NCI-H1694 (cell line): ENCODE results near the gene XG.
"Not testable (repeated sequence)": the region's sequence is repeated elsewhere in the genome, so short reads cannot be mapped to it uniquely, and the experiment has no call there.

Experiments used
- DNase-seq: peaks from one replicate; lab custom pipeline; 2025; lab: John Stamatoyannopoulos, UW

XG gene

GRCh38 chrX:2780472-2781225, 28.8 kb downstream of the XG start:
- DNase-seq: not testable (repeated sequence)

DNA sequence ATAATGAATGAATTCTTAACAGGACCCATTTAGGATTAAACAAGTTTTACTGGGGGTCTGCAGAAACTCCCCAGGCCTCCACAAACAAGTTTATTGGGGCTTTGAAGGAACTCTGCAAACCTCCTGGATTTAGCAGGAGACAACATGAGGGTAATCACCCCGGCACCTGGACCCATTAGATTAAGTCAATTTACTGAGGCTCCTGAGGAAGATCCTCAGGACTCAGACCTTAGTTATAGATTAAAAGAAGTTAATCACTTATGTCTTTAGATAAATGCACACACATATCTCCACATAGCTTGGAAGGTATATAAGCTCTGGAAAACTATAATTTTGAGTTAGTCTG, 29.4 kb downstream of the XG start:
- DNase-seq: no peak

GRCh38 chrX:2781698-2782097, 29.9 kb downstream of the XG start:
- DNase-seq: no peak

GRCh38 chrX:2782171-2782570, 30.3 kb downstream of the XG start:
- DNase-seq: no peak

DNA sequence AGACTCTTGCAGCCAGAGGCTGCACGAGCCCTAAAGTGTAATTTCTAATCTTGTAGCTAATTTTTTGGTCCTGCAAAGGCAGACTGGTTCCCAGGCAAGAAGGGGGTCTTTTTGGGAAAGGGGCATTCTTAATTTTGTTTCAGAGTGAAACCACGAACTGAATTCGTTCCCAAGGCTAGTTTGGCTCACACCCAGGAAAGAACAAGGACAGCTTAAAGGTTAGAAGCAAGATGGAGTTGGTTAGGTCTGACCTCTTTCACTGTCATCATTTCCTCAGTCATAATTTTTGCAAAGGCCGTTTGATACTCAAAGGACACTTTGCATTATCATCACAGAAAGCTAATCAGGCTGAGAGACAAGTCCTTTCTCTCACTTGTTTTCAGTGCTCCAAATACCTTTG, 30.9 kb downstream of the XG start:
- DNase-seq: no peak

DNA sequence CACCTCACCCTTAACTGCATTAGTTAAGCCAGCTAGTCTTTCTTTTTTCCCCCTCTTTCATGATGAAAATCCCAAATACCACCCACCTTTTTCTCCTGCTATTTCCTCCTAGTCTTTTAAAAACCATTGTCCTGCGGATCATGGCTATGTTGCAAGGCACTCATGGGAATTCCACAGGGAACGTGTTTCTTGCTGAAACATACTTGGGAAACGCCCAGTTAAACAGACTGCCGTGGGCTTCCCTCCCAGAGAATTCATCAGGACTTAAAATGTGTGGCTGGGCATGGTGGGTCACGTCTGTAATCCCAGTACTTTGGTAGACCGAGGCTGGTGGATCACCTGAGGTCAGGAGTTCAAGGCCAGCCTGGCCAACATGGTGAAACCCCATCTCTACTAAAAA, 32.2 kb downstream of the XG start:
- no peak for DNase-seq

DNA sequence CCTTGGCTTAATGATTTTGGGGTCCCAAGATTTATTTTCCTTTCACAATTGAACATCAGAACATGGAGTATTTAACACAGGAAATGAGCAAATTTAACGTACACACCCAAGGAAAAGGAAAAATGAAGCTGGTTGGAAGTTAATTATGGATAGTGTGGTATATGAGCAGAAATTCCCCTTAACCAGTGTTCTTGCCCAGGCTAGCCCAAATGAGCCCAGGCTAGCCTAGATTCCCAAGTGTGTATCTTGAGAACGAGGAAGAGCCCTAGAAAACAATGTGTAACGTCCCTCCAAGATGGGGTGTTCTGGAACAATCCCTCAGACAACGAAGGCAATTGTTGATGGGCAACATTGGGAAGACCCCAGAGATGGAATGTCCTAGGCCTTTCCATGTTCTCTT, 33.7 kb downstream of the XG start:
- no peak for DNase-seq

DNA sequence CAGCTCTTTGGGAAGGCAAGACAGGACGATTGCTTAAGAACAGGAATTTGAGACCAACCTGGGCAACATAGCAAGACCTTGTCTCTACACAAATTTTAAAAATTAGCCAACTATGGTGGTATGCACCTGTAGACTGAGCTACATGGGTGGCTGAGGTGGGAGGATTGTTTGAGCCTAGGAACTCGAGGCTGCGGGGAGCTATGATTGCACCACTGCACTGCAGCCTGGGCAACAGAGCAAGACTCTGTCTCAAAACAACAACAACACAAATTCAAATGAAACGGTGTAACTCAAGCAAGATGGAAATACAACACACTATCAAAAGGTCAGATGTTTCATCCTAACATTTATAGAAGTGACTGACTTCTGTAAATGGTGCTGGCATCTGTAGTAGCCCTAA, 37.1 kb downstream of the XG start:
- no peak for DNase-seq

GRCh38 chrX:2789569-2789968, 37.7 kb downstream of the XG start:
- DNase-seq: no peak

DNA sequence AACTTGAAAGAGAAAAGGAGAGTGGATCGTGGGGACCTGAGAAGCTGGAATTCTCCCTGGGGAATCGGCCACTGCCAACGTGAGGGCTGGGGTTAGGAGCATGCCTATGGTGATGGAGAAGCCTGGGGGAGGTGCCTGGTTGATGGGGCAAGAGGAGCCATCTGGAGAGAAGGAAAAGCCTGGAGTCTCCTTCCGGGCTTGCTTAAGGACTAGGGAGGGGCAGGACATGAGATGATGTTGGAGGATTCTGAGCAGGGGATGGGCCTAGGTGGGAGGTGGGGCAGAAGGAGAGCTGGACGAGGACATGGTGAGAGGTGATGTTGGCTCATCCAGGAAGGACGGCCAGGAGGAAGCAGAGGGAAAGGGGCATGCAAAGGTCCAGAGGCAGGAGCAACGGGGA, 41.9 kb downstream of the XG start:
- DNase-seq: no peak

GRCh38 chrX:2794336-2794735, 42.5 kb downstream of the XG start:
- DNase-seq: no peak

DNA sequence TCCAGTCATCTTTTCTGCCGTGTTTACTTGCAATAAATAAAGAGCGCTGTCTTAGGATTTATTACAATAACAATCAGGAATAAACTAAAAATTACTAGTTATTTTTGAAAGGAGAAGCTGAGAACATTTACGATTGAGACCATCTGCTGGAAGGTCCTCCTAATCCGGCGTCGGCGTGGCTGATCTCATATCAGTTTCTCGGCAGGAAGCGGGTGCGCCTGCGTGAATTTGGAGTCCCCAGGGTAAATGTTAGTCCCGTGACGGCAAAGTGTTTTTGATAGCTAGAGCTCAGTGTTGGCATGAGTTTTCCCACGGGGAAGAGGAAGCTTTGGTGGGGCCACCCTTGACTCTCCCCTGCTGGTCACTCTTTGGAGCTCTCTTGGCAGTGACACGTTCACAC, 45.0 kb downstream of the XG start:
- DNase-seq: not testable (repeated sequence)

- DNase-seq: no peak
Observed at GRCh38 chrX:2799369-2799768, 47.5 kb downstream of the XG start.

DNA sequence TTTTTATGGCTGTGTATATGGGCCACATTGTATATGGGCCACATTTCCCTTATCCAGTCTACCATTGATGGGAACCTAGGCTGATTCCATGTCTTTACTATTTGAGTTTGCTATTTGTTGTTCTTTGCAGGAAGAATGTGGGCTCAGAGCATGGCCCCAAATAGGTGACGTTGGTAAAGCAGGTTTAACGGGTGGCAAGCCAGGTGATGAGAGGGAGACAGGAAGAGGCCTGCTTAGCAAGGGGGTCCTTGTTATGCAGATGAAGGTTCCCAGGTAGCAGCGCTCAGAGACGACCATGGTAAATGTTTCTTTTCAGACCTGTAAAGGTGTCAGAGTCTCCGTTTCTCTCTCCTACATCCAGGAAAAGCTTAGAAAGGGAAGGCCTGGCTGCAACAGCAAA, 48.1 kb downstream of the XG start:
- DNase-seq: not testable (repeated sequence)

- no peak for DNase-seq
Observed at GRCh38 chrX:2801223-2801622, 49.4 kb downstream of the XG start.

- DNase-seq: not testable (repeated sequence)
Observed at GRCh38 chrX:2802376-2803090, 50.7 kb downstream of the XG start.

DNA sequence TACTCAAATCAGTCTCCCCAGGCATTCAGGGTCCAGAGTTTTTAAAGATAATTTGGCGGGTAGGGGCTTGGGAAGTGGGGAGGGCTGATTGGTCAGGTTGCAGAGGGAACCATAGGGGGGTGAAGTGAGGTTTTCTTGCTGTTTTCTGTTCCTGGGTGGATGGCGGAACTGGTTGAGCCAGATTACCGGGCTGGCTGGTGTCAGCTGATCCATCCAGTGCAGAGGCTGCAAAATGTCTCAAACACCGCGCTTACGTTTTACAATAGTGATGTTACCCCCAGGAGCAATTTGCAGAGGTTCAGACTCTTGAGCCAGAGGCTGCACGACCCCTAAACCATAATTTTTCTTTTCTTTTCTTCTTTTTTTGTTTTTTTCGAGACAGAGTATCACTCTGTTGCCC, 51.6 kb downstream of the XG start:
- DNase-seq: not testable (repeated sequence)

DNA sequence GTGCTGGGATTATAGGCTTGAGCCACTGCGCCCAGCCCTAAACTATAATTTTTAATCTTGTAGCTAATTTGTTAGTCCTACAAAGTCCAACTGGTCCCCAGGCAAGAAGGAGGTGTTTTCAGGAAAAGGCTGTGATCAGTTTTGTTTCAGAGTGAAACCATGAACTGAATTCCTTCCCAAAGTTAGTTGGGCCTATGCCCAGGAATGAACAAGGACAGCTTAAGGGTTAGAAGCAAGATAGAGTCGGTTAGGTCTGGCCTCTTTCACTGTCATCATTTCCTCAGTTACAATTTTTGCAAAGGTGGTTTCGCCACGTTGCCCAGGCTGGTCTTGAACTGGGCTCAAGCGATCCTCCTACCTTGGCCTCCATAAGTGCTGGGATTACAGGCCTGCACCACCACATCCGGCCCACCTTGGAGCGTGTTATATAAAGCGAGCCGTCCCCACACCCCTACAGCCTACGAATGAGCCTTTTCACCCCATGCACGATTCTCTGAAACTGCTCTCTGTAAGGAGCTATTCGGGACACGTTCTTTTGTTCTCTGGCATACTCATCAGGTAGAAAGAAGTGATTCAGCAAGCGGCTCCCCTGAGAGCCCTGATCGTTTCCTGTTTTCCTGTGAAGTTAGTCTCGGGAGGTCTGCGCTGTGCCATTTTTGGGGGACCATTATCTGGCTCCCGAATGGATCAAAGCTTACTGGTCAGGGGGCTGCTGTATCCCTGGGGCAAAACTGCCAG, 52.4 kb downstream of the XG start:
- DNase-seq: not testable (repeated sequence)

GRCh38 chrX:2804858-2805257, 53.0 kb downstream of the XG start:
- not testable (repeated sequence) for DNase-seq

GRCh38 chrX:2811271-2811670, 59.4 kb downstream of the XG start:
- no peak for DNase-seq

DNA sequence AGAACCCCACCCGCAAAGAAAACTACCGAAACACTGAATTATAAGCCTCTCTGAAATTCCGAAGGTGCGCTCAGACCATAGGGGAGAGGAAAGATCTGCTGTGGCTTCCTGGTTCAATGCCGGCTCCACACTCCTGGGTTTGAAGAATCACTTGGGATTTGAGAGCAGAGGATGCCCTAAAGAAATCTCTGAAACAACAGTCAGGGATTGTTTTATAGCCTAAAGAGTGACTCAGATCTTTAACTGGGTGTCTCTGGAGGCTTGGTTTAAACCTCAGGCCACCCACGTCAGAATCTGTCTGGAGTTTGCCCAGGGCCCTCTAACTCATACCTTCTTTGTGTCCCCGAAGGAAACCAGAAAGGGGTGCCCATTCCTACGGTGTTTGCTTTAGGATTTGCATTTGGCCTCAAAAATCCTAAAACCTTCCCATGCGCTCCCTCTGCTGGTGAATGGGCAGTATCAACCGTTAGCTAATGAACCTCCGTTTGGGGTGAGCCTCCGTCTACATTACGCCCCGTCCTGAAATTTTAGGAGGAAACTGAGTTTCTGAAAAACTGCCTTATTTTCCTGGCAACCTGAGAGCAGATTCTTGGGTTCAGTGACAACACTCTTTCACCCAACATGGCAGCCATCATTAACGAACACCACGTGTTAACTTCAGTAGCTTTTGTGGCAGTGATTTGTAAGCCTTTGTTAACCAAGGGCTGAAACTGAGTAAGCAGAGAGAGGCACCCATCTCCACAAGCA, 60.5 kb downstream of the XG start:
- DNase-seq: peak; percentile 1

GRCh38 chrX:2817036-2817435, 65.2 kb downstream of the XG start:
- no peak for DNase-seq
